RWPE2 (cell line): Measurements from ENCODE around the gene ELFN2.

Source experiments
- ATAC-seq: fragments of 200-7000 bp; cut with Tn5 transposase; 3 replicates; pipeline ENCODE4 v1.9.1; 2021; ENCODE audit warnings: low read depth
- DNase-seq: peaks from one replicate; pipeline ENCODE4 v3.0.0-alpha.2; 2020; ENCODE audit warnings: low spot score
- H3K27ac ChIP-seq: fragments of 450-650 bp; 2 replicates; pipeline ENCODE4 v1.5.1; 2017; ENCODE audit warnings: mild to moderate bottlenecking; ENCODE audit not compliant: poor library complexity, severe bottlenecking
- H3K27me3 ChIP-seq: fragments of 250-450 bp; sonication (Bioruptor Pico); 2 replicates; pipeline ENCODE4 v1.5.1; 2021; ENCODE audit warnings: mild to moderate bottlenecking, moderate library complexity; ENCODE audit not compliant: insufficient read depth, poor library complexity, severe bottlenecking
- H3K36me3 ChIP-seq: fragments of 250-450 bp; sonication (Bioruptor Pico); 2 replicates; pipeline ENCODE4 v1.5.1; 2020; ENCODE audit warnings: low read depth, mild to moderate bottlenecking, moderate library complexity
- H3K4me1 ChIP-seq: fragments of 250-450 bp; sonication (Bioruptor Pico); 2 replicates; pipeline ENCODE4 v1.5.1; 2021; ENCODE audit warnings: mild to moderate bottlenecking, moderate library complexity; ENCODE audit not compliant: insufficient read depth, poor library complexity, severe bottlenecking
- H3K4me3 ChIP-seq: fragments of 250-450 bp; sonication (Bioruptor Pico); 2 replicates; pipeline ENCODE4 v1.5.1; 2021; ENCODE audit warnings: mild to moderate bottlenecking, moderate library complexity; ENCODE audit not compliant: severe bottlenecking
- H3K9me3 ChIP-seq: fragments of 250-450 bp; sonication (Bioruptor Pico); 2 replicates; pipeline ENCODE4 v1.5.1; 2021; ENCODE audit warnings: mild to moderate bottlenecking, moderate library complexity; ENCODE audit not compliant: severe bottlenecking
- TF ChIP-seq, protein P1 (sequence below): fragments of 450-650 bp; IDR thresholded peaks from one replicate; pipeline ENCODE4 v1.5.1; 2017; ENCODE audit warnings: mild to moderate bottlenecking, moderate library complexity; ENCODE audit not compliant: poor library complexity, severe bottlenecking

The ELFN2 gene

DNA sequence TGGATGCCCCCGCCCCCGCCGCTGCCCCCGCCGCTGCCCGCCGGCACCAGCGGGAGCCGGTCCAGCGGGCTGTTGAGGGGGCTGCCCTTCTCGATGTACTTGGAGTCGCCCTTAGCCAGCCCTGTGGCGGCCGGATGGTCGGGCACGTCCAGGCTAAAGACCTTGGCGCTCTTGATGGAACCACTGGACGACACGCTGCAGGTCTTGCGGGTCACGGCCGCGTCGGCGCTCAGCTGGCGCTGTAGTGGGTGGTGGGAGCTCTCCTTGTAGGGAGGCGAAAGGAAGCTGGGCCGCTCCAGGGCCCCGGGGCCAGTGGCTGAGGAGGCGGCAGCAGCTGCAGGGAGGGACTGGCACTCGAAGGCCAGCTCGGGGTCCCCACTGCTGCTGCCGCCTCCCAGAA lies 53.8 kb downstream of the ELFN2 start:
- no peaks in the 10 kb centered on the region for H3K27me3 ChIP-seq
- no peak overlapping the region for H3K4me3 ChIP-seq
- no peak for ATAC-seq

DNA sequence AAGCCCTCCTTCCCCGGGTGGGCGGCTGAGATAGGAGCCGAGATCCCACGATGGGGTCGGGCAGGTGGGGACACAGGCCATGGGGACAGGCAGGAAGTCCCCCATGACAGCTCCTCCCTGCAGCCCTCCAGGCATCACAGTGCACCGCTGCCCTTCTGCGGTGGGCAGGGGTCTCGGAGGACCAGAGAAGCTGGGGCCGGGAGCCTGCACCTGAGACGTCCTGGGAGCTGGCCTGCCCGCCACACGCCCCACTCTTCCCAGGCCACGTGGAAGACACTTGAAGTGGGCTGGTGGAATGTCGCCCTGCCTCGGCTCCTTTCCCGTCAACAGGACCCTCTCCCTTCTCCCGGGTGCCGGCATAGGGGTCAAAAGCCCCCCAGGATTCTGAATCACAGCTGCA lies 55.4 kb downstream of the ELFN2 start:
- no peaks in the 10 kb centered on the region for H3K27me3 ChIP-seq
- no peak overlapping the region for H3K27ac ChIP-seq
- H3K9me3 ChIP-seq: no peaks in the 10 kb centered on the region
- no peak for DNase-seq
- H3K4me1 ChIP-seq: no peaks in the 10 kb centered on the region
- TF ChIP-seq, protein P1, sequence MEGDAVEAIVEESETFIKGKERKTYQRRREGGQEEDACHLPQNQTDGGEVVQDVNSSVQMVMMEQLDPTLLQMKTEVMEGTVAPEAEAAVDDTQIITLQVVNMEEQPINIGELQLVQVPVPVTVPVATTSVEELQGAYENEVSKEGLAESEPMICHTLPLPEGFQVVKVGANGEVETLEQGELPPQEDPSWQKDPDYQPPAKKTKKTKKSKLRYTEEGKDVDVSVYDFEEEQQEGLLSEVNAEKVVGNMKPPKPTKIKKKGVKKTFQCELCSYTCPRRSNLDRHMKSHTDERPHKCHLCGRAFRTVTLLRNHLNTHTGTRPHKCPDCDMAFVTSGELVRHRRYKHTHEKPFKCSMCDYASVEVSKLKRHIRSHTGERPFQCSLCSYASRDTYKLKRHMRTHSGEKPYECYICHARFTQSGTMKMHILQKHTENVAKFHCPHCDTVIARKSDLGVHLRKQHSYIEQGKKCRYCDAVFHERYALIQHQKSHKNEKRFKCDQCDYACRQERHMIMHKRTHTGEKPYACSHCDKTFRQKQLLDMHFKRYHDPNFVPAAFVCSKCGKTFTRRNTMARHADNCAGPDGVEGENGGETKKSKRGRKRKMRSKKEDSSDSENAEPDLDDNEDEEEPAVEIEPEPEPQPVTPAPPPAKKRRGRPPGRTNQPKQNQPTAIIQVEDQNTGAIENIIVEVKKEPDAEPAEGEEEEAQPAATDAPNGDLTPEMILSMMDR: no peak
- H3K4me3 ChIP-seq: no peak overlapping the region
- ATAC-seq: no peak
- no peaks in the 10 kb centered on the region for H3K36me3 ChIP-seq

More for the DNA sequence above, 53.8 kb downstream of the ELFN2 start:
- no peak for DNase-seq
- TF ChIP-seq, protein P1: no peak
- Histone ChIP-seq H3K4me1 (no peaks in the 10 kb centered on the region), H3K9me3 (no peaks in the 10 kb centered on the region), H3K36me3 (no peaks in the 10 kb centered on the region), H3K27ac (no peak overlapping the region)

- no peaks in the 10 kb centered on the region for H3K4me1 ChIP-seq
- no peak for ATAC-seq
- H3K27ac ChIP-seq: no peak overlapping the region
- no peak for DNase-seq
- no peaks in the 10 kb centered on the region for H3K27me3 ChIP-seq
- TF ChIP-seq, protein P1: no peak
- no peak overlapping the region for H3K4me3 ChIP-seq
- no peaks in the 10 kb centered on the region for H3K36me3 ChIP-seq
- H3K9me3 ChIP-seq: no peaks in the 10 kb centered on the region
Observed at GRCh38 chr22:37371491-37371890, 55.8 kb downstream of the ELFN2 start.

- DNase-seq: no peak
- H3K27ac ChIP-seq: no peak overlapping the region
- no peaks in the 10 kb centered on the region for H3K4me1 ChIP-seq
- no peaks in the 10 kb centered on the region for H3K27me3 ChIP-seq
- H3K36me3 ChIP-seq: no peaks in the 10 kb centered on the region
- no peak overlapping the region for H3K4me3 ChIP-seq
- TF ChIP-seq, protein P1: no peak
- ATAC-seq: no peak
- no peaks in the 10 kb centered on the region for H3K9me3 ChIP-seq
Observed at GRCh38 chr22:37370306-37370979, 56.8 kb downstream of the ELFN2 start.

- ATAC-seq: no peak; the same call in 2 of the 3 replicates
- Histone ChIP-seq H3K4me3 (no peak overlapping the region), H3K27me3 (no peaks in the 10 kb centered on the region), H3K27ac (no peak overlapping the region), H3K9me3 (no peaks in the 10 kb centered on the region), H3K36me3 (no peaks in the 10 kb centered on the region), H3K4me1 (no peaks in the 10 kb centered on the region)
- DNase-seq: no peak
- TF ChIP-seq, protein P1: no peak
Observed at GRCh38 chr22:37369483-37369882, 57.8 kb downstream of the ELFN2 start.
